RWPE2 (cell line): ENCODE results near the gene RASSF6.
A peak's percentile ranks its signal among the peaks of the same experiment; 100 is the strongest.
"Not testable (repeated sequence)": the region's sequence is repeated elsewhere in the genome, so short reads cannot be mapped to it uniquely, and the experiment has no call there.

Experiments
- ATAC-seq: fragments of 200-7000 bp; cut with Tn5 transposase; 3 replicates; pipeline ENCODE4 v1.9.1; 2021; ENCODE audit warnings: low read depth
- DNase-seq: peaks from one replicate; pipeline ENCODE4 v3.0.0-alpha.2; 2020; ENCODE audit warnings: low spot score
- H3K27ac ChIP-seq: fragments of 450-650 bp; 2 replicates; pipeline ENCODE4 v1.5.1; 2017; ENCODE audit warnings: mild to moderate bottlenecking; ENCODE audit not compliant: poor library complexity, severe bottlenecking
- H3K27me3 ChIP-seq: fragments of 250-450 bp; sonication (Bioruptor Pico); 2 replicates; pipeline ENCODE4 v1.5.1; 2021; ENCODE audit warnings: mild to moderate bottlenecking, moderate library complexity; ENCODE audit not compliant: insufficient read depth, poor library complexity, severe bottlenecking
- H3K36me3 ChIP-seq: fragments of 250-450 bp; sonication (Bioruptor Pico); 2 replicates; pipeline ENCODE4 v1.5.1; 2020; ENCODE audit warnings: low read depth, mild to moderate bottlenecking, moderate library complexity
- H3K4me1 ChIP-seq: fragments of 250-450 bp; sonication (Bioruptor Pico); 2 replicates; pipeline ENCODE4 v1.5.1; 2021; ENCODE audit warnings: mild to moderate bottlenecking, moderate library complexity; ENCODE audit not compliant: insufficient read depth, poor library complexity, severe bottlenecking
- H3K4me3 ChIP-seq: fragments of 250-450 bp; sonication (Bioruptor Pico); 2 replicates; pipeline ENCODE4 v1.5.1; 2021; ENCODE audit warnings: mild to moderate bottlenecking, moderate library complexity; ENCODE audit not compliant: severe bottlenecking
- H3K9me3 ChIP-seq: fragments of 250-450 bp; sonication (Bioruptor Pico); 2 replicates; pipeline ENCODE4 v1.5.1; 2021; ENCODE audit warnings: mild to moderate bottlenecking, moderate library complexity; ENCODE audit not compliant: severe bottlenecking
- TF ChIP-seq, protein P1 (sequence below): fragments of 450-650 bp; IDR thresholded peaks from one replicate; pipeline ENCODE4 v1.5.1; 2017; ENCODE audit warnings: mild to moderate bottlenecking, moderate library complexity; ENCODE audit not compliant: poor library complexity, severe bottlenecking

The RASSF6 gene

DNA sequence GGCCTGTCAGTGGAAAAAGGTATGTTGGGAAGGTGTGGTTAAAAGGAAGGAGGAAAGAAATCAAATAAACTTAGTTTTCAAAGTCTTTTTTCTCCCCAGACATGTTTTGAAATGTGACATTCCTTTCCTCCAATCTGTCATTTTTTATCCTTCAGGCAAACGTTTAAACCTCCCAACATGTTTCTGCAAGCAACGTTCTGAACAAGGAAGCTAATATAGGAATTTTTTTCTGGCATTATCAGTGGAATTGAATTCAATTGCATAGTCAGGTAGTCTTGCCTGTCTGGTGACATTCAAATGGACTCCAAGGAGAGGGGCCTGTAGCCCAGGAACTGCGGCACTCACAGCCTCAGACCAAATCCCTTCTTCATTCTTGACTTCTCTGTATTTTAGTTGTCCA, 30.0 kb upstream of the RASSF6 start:
- Histone ChIP-seq H3K9me3 (no peaks in the 10 kb centered on the region), H3K4me3 (no peak overlapping the region), H3K4me1 (peaks cover 13% of the 10 kb centered on the region), H3K27me3 (no peaks in the 10 kb centered on the region), H3K27ac (peak overlapping the region; percentile 53), H3K36me3 (no peaks in the 10 kb centered on the region)
- no peak for DNase-seq
- TF ChIP-seq, protein P1, sequence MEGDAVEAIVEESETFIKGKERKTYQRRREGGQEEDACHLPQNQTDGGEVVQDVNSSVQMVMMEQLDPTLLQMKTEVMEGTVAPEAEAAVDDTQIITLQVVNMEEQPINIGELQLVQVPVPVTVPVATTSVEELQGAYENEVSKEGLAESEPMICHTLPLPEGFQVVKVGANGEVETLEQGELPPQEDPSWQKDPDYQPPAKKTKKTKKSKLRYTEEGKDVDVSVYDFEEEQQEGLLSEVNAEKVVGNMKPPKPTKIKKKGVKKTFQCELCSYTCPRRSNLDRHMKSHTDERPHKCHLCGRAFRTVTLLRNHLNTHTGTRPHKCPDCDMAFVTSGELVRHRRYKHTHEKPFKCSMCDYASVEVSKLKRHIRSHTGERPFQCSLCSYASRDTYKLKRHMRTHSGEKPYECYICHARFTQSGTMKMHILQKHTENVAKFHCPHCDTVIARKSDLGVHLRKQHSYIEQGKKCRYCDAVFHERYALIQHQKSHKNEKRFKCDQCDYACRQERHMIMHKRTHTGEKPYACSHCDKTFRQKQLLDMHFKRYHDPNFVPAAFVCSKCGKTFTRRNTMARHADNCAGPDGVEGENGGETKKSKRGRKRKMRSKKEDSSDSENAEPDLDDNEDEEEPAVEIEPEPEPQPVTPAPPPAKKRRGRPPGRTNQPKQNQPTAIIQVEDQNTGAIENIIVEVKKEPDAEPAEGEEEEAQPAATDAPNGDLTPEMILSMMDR, result no peak
- ATAC-seq, result peak; percentile 29; the same call in 1 of the 3 replicates

DNA sequence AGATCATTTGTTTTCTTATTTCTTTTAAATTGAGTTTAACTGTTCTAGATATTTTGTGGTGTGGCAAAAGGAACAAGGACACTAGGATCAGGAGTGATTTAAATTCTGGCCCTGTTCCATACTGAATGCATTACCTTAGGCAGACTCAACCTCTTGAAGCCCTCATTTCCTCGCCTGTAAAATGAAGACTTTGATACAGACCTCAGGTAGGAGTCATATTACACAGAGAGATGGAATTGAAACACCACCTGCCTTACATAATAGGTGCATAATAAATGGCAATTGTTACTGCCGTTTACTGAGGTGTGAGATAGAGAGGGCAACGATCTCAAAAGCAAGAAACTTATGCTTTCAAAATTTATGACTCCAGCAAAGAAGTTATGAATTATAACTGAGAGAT, 28.2 kb upstream of the RASSF6 start:
- TF ChIP-seq, protein P1, result no peak
- DNase-seq (no peak), ATAC-seq (no peak)
- H3K27me3 ChIP-seq, result no peaks in the 10 kb centered on the region
- no peak overlapping the region for H3K27ac ChIP-seq
- peaks cover 13% of the 10 kb centered on the region for H3K4me1 ChIP-seq
- H3K4me3 ChIP-seq, result no peak overlapping the region
- H3K36me3 ChIP-seq, result no peaks in the 10 kb centered on the region
- no peaks in the 10 kb centered on the region for H3K9me3 ChIP-seq

DNA sequence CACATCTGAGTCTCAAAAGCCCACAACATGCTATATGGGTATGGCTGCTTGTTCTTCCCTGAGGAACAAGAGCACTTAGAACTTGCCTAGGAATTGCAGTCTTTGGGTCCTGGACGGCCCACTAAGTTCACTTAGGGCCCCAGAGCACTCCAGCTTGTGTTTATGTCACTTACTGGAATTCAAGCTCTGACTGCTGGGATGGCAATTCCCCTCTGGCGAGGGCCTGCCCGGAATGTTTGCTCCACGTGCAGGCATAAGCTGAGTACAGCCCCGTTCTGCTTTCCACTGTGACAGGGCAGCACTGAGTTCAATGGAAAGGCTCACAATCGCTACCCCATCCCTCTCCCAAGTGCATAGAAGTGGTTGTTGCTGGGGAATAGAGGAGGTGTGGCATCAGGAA, 25.9 kb upstream of the RASSF6 start:
- TF ChIP-seq, protein P1, result no peak
- no peaks in the 10 kb centered on the region for H3K36me3 ChIP-seq
- peaks cover 13% of the 10 kb centered on the region for H3K4me1 ChIP-seq
- DNase-seq (no peak), ATAC-seq (no peak)
- H3K4me3 ChIP-seq, result no peak overlapping the region
- H3K27ac ChIP-seq, result no peak overlapping the region
- H3K9me3 ChIP-seq, result no peaks in the 10 kb centered on the region
- H3K27me3 ChIP-seq, result no peaks in the 10 kb centered on the region

DNA sequence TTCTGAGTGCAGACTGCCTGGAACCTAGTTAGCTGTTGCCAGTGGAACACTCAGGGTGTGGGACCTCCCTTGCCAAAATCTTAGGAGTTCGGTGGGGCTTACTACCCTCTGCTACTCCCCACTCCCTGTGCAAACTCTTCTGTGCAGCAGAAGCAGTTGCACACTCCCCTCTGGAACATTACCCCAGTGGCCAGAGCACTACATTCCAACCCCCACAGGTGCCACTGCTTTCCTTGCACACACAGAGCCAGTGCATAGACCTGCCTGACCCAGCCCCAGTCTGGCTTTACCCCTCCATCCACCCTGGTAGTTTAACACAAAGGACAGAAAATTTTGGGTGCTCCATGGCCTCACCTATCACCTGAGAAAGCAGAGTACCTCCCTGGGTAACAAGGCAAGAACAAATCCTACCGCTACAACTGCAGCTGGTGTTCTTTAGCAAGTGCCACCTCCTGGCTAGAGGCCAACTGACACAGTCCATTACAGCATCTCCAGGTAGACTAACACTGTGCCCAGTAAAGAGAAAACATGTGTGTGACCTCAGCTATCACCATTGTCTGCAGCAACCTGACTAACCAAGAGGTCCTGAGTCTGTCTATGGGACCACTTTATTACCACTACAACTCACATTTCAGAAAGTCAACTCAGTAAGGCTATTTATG, 11.5 kb upstream of the RASSF6 start:
- H3K36me3 ChIP-seq, result no peaks in the 10 kb centered on the region
- no peak overlapping the region for H3K27ac ChIP-seq
- TF ChIP-seq, protein P1, result no peak
- DNase-seq (no peak), ATAC-seq (no peak)
- no peaks in the 10 kb centered on the region for H3K27me3 ChIP-seq
- H3K4me3 ChIP-seq, result no peak overlapping the region
- H3K4me1 ChIP-seq, result no peaks in the 10 kb centered on the region
- no peaks in the 10 kb centered on the region for H3K9me3 ChIP-seq

DNA sequence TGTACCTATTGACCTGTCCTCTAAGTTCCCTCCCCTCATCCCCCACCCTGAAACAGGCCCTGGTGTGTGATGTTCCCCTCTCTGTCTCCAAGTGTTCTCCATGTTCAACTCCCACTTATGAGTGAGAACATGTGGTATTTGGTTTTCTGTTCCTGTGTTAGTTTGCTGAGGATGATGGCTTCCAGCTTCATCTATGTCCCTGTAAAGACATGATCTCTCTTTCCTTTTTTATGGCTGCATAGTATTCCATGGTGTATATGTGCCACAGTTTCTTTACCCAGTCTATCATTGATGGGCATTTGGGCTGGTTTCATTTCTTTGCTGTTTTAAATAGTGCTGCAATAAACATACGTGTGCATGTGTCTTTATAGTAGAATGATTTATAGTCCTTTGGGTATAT, 8.6 kb upstream of the RASSF6 start:
- not testable (repeated sequence) for H3K27me3 ChIP-seq, H3K9me3 ChIP-seq, DNase-seq, H3K4me1 ChIP-seq, ATAC-seq, H3K4me3 ChIP-seq, H3K36me3 ChIP-seq, H3K27ac ChIP-seq
